Nephron progenitor cell (in vitro differentiated cells): ENCODE data around the gene ENPP4.
A peak's percentile ranks its signal among the peaks of the same experiment; 100 is the strongest.
"Not testable (repeated sequence)": the region's sequence is repeated elsewhere in the genome, so short reads cannot be mapped to it uniquely, and the experiment has no call there.

Experiments
- DNase-seq: peaks from one replicate; pipeline ENCODE4 v3.0.0; 2021
- H3K27ac Mint-ChIP-seq: 2 replicates; pipeline ENCODE4 v1.8.0; 2021; ENCODE audit warnings: mild to moderate bottlenecking, moderate library complexity, mixed read lengths
- H3K27me3 Mint-ChIP-seq: 2 replicates; pipeline ENCODE4 v1.8.0; 2021; ENCODE audit warnings: mild to moderate bottlenecking, low read depth, mixed read lengths; ENCODE audit not compliant: poor library complexity
- H3K36me3 Mint-ChIP-seq: 2 replicates; pipeline ENCODE4 v1.8.0; 2021; ENCODE audit warnings: low read depth, mixed read lengths
- H3K4me1 Mint-ChIP-seq: 2 replicates; pipeline ENCODE4 v1.8.0; 2021; ENCODE audit warnings: mixed read lengths
- H3K4me3 Mint-ChIP-seq: 2 replicates; pipeline ENCODE4 v1.8.0; 2021; ENCODE audit warnings: mild to moderate bottlenecking, moderate library complexity, mixed read lengths
- H3K9me3 Mint-ChIP-seq: 2 replicates; pipeline ENCODE4 v1.8.0; 2021; ENCODE audit warnings: mild to moderate bottlenecking, moderate library complexity, mixed read lengths
- CTCF ChIP-seq: fragments of 200-600 bp; sonication (generic); IDR thresholded peaks from 2 replicates; pipeline ENCODE4 v1.5.0; 2021; ENCODE audit warnings: antibody characterized with exemption

The ENPP4 gene

GRCh38 chr6:46129629-46130511, at the start of gene ENPP4:
TSS of gene ENPP4 (plus strand) at chr6:46129989. CDS start at chr6:46139584, 9,595 bp downstream.
- TF ChIP-seq CTCF, result no peak
- Mint-ChIP-seq H3K36me3 (no peaks in the 10 kb centered on the region), H3K27ac (no peak within 1 kb of the TSS), H3K9me3 (peaks cover 8% of the 10 kb centered on the region), H3K4me1 (peaks cover 11% of the 10 kb centered on the region), H3K27me3 (peaks cover 51% of the 10 kb centered on the region), H3K4me3 (peak within 1 kb of the TSS; percentile 91)
- peak; percentile 83 for DNase-seq

- DNase-seq, result no peak
- H3K4me1 Mint-ChIP-seq, result no peaks in the 10 kb centered on the region
- H3K9me3 Mint-ChIP-seq, result peaks cover 15% of the 10 kb centered on the region
- H3K36me3 Mint-ChIP-seq, result no peaks in the 10 kb centered on the region
- H3K4me3 Mint-ChIP-seq, result no peak overlapping the region
- peaks cover 2% of the 10 kb centered on the region for H3K27me3 Mint-ChIP-seq
- H3K27ac Mint-ChIP-seq, result no peak overlapping the region
- no peak for TF ChIP-seq CTCF
Observed at GRCh38 chr6:46080111-46080510, 49.7 kb upstream of the ENPP4 start.

GRCh38 chr6:46085688-46086087, 44.1 kb upstream of the ENPP4 start:
- not testable (repeated sequence) for H3K4me3 Mint-ChIP-seq, DNase-seq
- H3K9me3 Mint-ChIP-seq, result peaks cover 27% of the 10 kb centered on the region

GRCh38 chr6:46090115-46091079, 39.4 kb upstream of the ENPP4 start:
- Mint-ChIP-seq H3K9me3 (peaks cover 34% of the 10 kb centered on the region), H3K4me3 (no peak overlapping the region), H3K4me1 (no peaks in the 10 kb centered on the region), H3K36me3 (peaks cover 5% of the 10 kb centered on the region), H3K27me3 (peaks cover 8% of the 10 kb centered on the region), H3K27ac (no peak overlapping the region)
- TF ChIP-seq CTCF, result peak; percentile 86
- DNase-seq, result peak; percentile 61

More at GRCh38 chr6:46085688-46086087, 44.1 kb upstream of the ENPP4 start:
- H3K27me3 Mint-ChIP-seq, H3K27ac Mint-ChIP-seq, H3K36me3 Mint-ChIP-seq, H3K4me1 Mint-ChIP-seq: not testable (repeated sequence)

GRCh38 chr6:46091080-46091478, 38.7 kb upstream of the ENPP4 start:
- peaks cover 37% of the 10 kb centered on the region for H3K9me3 Mint-ChIP-seq
- H3K27me3 Mint-ChIP-seq, result peaks cover 8% of the 10 kb centered on the region

More at GRCh38 chr6:46091080-46091478, 38.7 kb upstream of the ENPP4 start:
- no peak for DNase-seq
- no peak overlapping the region for H3K4me3 Mint-ChIP-seq
- H3K27ac Mint-ChIP-seq, result no peak overlapping the region
- no peaks in the 10 kb centered on the region for H3K4me1 Mint-ChIP-seq
- H3K36me3 Mint-ChIP-seq, result peaks cover 3% of the 10 kb centered on the region
- TF ChIP-seq CTCF, result no peak
